ENCODE data around the gene SMG6. TPM values are rescaled to one million over a fixed set of nuclear protein-coding genes. Genes with fewer than 3 reads are reported as not detected.
"Not testable (repeated sequence)": the region's sequence is repeated elsewhere in the genome, so short reads cannot be mapped to it uniquely, and the experiment has no call there.

The SMG6 gene
- total RNA-seq, 1 experiment from 2014 or later: 25.6 TPM

DNA sequence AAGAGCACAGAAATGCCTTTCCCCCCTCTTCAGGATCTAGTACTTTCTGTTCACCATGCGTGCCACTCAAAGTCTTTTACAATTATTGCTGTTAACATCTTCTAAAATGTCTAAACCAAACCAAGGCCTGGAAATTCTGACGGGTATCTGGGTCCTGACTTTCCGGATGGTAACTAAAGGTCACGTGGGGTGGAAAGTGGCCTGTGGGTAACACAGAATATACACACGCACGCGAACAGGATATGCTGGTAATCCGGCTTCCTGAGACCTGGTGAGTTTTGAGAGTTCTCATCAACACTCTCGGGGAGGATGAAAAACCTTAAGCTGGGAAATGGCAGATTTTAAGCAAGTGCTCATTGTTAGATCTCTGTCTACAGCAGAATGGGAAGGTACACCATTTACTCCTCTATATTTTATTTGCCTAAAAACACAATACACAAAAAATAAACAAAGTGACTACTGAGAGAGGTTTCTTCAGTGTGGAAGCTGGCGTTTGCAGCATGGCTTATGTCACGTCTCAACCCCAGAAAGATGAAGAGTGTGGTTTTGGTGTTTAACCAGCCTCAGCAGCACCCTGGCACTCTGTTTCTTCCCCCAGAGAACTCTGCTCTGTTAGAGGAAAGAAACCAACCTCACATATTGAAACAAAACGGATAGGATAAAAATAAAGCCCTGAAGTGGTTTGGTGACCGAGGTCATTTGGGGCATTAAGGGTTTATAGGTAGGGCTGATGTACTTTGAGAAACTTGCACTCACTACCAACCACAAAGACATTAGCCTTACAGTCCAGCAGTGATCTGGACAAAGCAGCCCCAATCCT is 37.3 kb downstream of the SMG6 start (continued):
- TF ChIP-seq, protein P1, sequence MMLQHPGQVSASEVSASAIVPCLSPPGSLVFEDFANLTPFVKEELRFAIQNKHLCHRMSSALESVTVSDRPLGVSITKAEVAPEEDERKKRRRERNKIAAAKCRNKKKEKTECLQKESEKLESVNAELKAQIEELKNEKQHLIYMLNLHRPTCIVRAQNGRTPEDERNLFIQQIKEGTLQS (CRISPR knock-in tag; conservative IDR thresholded peaks at IDR 0.05): no peak
- TF ChIP-seq ZNF232 (CRISPR knock-in tag; IDR thresholded peaks at IDR 0.05) (no peak), SOX15 (CRISPR knock-in tag; IDR thresholded peaks at IDR 0.05) (no peak), TEAD1 (CRISPR knock-in tag; IDR thresholded peaks at IDR 0.05) (no peak), TEAD4 (CRISPR knock-in tag; IDR thresholded peaks at IDR 0.05) (no peak), CBFB (CRISPR knock-in tag; IDR thresholded peaks at IDR 0.05; ENCODE audit: low read depth) (no peak)

DNA sequence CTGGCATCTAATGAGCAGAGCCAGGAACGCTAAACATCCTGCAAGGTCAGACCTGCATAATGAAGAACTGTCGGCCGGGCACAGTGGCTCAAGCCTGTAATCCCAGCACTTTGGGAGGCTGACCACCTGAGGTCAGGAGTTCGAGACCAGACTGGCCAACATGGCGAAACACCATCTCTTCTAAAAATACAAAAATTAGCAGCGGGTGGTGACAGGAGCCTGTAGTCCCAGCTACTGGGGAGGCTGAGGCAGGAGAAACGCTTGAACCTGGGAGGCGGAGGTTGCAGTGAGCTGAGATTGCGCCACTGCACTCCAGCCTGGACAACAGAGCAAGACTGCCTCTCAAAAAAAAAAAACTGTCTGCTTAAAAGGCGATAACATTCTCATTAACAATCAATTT is 38.4 kb downstream of the SMG6 start:
- H3K27me3 Mint-ChIP-seq (ENCODE audit: low read depth); H3K36me3 Mint-ChIP-seq; H3K4me3 Mint-ChIP-seq; H3K4me1 Mint-ChIP-seq; ATAC-seq; DNase-seq (ENCODE audit: low spot score); H3K9me3 Mint-ChIP-seq; POLR2A ChIA-PET: not testable (repeated sequence)
- CTCF ChIA-PET: interaction anchor here (0.7 to 2.3 kb wide), 3 partner anchors 15 to 209 kb away, joined by 3 to 6 read pairs (median 3); no protein-coding TSS in a partner anchor
- peak overlapping the region; percentile 29; the same call in 1 of the 2 replicates for H3K27ac Mint-ChIP-seq

DNA sequence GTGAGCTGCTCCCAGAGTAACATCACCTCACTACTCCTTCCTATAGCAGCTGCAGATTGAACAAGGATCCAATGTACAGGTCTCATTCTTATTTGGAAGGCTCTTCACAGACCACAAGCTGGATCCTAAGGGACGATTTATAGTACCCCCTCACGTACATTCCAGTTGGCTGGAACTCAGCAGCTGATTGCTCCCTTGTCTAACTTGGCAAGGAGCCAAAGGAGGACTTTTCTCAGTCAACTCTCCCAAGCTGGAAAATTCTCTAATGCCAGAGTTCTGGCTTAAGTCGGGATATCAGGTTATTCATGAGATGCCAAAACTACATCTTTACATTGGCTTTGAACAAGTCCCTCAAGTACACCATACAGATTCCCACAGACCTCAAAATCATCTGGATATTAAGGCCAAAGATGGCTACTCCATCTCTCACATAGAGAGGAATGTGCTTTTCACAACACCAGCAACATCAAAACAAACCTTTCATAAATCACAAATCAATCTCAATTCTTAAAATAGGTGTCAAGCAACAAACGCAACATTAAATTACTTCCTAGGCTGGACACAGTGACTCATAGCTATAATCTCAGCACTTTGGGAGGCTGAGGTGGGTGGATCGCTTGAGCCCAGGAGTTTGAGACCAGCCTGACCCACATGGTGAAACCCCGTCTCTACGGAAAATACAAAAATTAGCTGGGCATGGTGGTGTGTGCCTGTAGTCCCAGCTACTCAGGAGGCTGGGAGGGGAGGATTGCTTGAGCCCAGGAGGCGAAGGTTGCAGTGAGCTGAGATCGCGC is 39.3 kb downstream of the SMG6 start:
- no peak for DNase-seq (ENCODE audit: low spot score)
- no peak for TF ChIP-seq SOX15 (CRISPR knock-in tag; IDR thresholded peaks at IDR 0.05)
- no peak for TF ChIP-seq ATF1 (CRISPR knock-in tag; IDR thresholded peaks at IDR 0.05)
- no peaks in the 10 kb centered on the region for H3K27me3 Mint-ChIP-seq (ENCODE audit: low read depth)
- peaks cover 7% of the 10 kb centered on the region; the same call in 1 of the 2 replicates for H3K36me3 Mint-ChIP-seq
- no peak overlapping the region for H3K27ac Mint-ChIP-seq
- no peak overlapping the region for H3K4me3 Mint-ChIP-seq
- ChIA-PET CTCF (interaction anchor here (0.7 to 3.1 kb wide), 6 partner anchors 13 to 208 kb away, joined by 3 to 15 read pairs (median 3); no protein-coding TSS in a partner anchor), POLR2A (no interaction called here)
- H3K4me1 Mint-ChIP-seq: no peaks in the 10 kb centered on the region
- no peaks in the 10 kb centered on the region for H3K9me3 Mint-ChIP-seq
- no peak for ATAC-seq

DNA sequence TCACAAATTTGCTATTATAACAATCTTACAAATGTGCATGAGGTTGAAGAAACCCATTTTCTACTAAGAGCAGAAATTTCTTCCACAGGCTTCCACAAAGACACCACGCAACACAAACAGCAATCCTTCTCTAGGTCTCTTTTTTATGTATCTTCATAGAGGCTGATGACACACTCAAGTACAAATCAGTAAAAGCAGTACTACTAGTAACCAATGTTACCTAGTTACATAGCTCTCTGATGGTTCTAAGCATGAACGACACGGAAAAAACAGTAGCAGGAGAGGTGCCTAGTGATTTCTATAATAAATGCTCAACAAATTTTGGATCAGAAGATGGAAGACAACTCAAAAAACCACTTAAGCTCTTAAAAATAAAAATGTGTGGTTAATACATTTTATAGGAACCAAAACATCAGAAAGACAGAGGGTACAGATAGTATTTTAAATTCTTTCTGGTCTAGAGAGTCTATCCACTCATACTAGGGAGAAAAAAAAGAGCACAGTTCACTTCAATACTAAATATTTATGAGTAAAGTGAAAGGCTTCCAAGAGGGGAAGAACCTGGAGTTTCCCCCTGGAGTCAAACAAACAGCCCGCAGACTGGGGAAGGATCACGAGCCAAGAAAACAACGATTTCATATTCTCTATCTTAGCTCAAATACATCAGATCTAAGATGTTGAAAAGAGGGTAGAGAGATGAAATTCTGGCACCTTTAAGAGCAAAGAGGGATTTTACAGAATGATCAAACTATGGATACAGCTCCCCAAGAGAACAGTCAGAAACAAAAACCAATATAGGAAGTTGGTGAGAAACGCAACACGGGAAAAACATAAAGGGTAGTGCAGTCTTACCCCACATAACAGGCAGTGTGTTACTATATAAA is 40.2 kb downstream of the SMG6 start:
- H3K27me3 Mint-ChIP-seq (ENCODE audit: low read depth): no peaks in the 10 kb centered on the region
- ChIA-PET CTCF (interaction anchor here (0.7 to 3.1 kb wide), 3 partner anchors 12 to 208 kb away, joined by 3 to 15 read pairs (median 3); no protein-coding TSS in a partner anchor), POLR2A (no interaction called here)
- ATAC-seq (no peak), DNase-seq (ENCODE audit: low spot score) (no peak)
- H3K36me3 Mint-ChIP-seq: peaks cover 7% of the 10 kb centered on the region; the same call in 1 of the 2 replicates
- H3K27ac Mint-ChIP-seq: no peak overlapping the region
- no peaks in the 10 kb centered on the region for H3K4me1 Mint-ChIP-seq
- no peak overlapping the region for H3K4me3 Mint-ChIP-seq
- no peak for TF ChIP-seq ZNF263 (CRISPR knock-in tag; IDR thresholded peaks at IDR 0.05; ENCODE audit: low read depth)
- TF ChIP-seq GTF2I (CRISPR knock-in tag; conservative IDR thresholded peaks at IDR 0.05): no peak
- TF ChIP-seq, protein P2, sequence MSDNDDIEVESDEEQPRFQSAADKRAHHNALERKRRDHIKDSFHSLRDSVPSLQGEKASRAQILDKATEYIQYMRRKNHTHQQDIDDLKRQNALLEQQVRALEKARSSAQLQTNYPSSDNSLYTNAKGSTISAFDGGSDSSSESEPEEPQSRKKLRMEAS (CRISPR knock-in tag; IDR thresholded peaks at IDR 0.05): no peak
- no peak for TF ChIP-seq EMX1 (CRISPR knock-in tag; IDR thresholded peaks at IDR 0.05)
- TF ChIP-seq, protein P3, sequence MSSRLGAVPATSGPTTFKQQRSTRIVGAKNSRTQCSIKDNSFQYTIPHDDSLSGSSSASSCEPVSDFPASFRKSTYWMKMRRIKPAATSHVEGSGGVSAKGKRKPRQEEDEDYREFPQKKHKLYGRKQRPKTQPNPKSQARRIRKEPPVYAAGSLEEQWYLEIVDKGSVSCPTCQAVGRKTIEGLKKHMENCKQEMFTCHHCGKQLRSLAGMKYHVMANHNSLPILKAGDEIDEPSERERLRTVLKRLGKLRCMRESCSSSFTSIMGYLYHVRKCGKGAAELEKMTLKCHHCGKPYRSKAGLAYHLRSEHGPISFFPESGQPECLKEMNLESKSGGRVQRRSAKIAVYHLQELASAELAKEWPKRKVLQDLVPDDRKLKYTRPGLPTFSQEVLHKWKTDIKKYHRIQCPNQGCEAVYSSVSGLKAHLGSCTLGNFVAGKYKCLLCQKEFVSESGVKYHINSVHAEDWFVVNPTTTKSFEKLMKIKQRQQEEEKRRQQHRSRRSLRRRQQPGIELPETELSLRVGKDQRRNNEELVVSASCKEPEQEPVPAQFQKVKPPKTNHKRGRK (CRISPR knock-in tag; IDR thresholded peaks at IDR 0.05; ENCODE audit: borderline replicate concordance): no peak
- no peaks in the 10 kb centered on the region for H3K9me3 Mint-ChIP-seq

Measured in WTC11 (cell line).